Neural cell (in vitro differentiated cells): Measurements from ENCODE around the gene CLDND1. TPM values are rescaled to one million over a fixed set of nuclear protein-coding genes. Genes with fewer than 3 reads are reported as not detected.

Experiments
- H2AFZ ChIP-seq: fragments of 200-600, 300-800 bp; sonication (generic), shearing (Covaris generic); 2 replicates; pipeline ENCODE4 v1.6.0; 2014; ENCODE audit warnings: low read depth, mild to moderate bottlenecking, antibody characterized with exemption, low read length, moderate library complexity
- H3F3A ChIP-seq: fragments of 200-600 bp; shearing (Covaris generic); 2 replicates; pipeline ENCODE4 v1.6.1; 2016; ENCODE audit warnings: mild to moderate bottlenecking, moderate library complexity, mixed read lengths, antibody characterized with exemption, low read length; ENCODE audit not compliant: insufficient read depth, poor library complexity, severe bottlenecking
- H3K27ac ChIP-seq: fragments of 200-600, 300-800 bp; sonication (generic), shearing (Covaris generic); 2 replicates; pipeline ENCODE4 v1.5.1; 2014; ENCODE audit warnings: mild to moderate bottlenecking, low read length, moderate library complexity
- H3K27me3 ChIP-seq: fragments of 300-800, 200-600 bp; sonication (generic), shearing (Covaris generic); 2 replicates; pipeline ENCODE4 v1.6.0; 2014; ENCODE audit warnings: mild to moderate bottlenecking, low read depth, low read length, moderate library complexity; ENCODE audit not compliant: insufficient read depth
- H3K36me3 ChIP-seq: fragments of 300-800, 200-600 bp; sonication (generic), shearing (Covaris generic); 2 replicates; pipeline ENCODE4 v1.5.1; 2014; ENCODE audit warnings: mild to moderate bottlenecking, antibody characterized with exemption, low read length, moderate library complexity; ENCODE audit not compliant: insufficient read depth
- H3K4me2 ChIP-seq: fragments of 300-800, 200-600 bp; sonication (generic), shearing (Covaris generic); 2 replicates; pipeline ENCODE4 v1.6.0; 2014; ENCODE audit warnings: mild to moderate bottlenecking, low read length
- H3K4me3 ChIP-seq: fragments of 300-800, 200-600 bp; sonication (generic), shearing (Covaris generic); 2 replicates; pipeline ENCODE4 v1.5.1; 2014; ENCODE audit warnings: mild to moderate bottlenecking, low read length, moderate library complexity
- H3K79me2 ChIP-seq: fragments of 200-600 bp; shearing (Covaris generic); replicated peaks from 2 replicates; pipeline ENCODE4 v1.6.0; 2014; ENCODE audit warnings: mild to moderate bottlenecking, low read length, moderate library complexity; ENCODE audit not compliant: insufficient read depth
- H3K9ac ChIP-seq: fragments of 300-800, 200-600 bp; sonication (generic), shearing (Covaris generic); 2 replicates; pipeline ENCODE4 v1.6.1; 2016; ENCODE audit warnings: mild to moderate bottlenecking, low read length, mixed read lengths
- H3K9me2 ChIP-seq: fragments of 200-600 bp; shearing (Covaris generic); 2 replicates; pipeline ENCODE4 v1.6.1; 2016; ENCODE audit warnings: mild to moderate bottlenecking, low read length, mixed read lengths; ENCODE audit not compliant: insufficient read depth
- H3K9me3 ChIP-seq: fragments of 200-600, 300-800 bp; sonication (generic), shearing (Covaris generic); 2 replicates; pipeline ENCODE4 v1.6.1; 2016; ENCODE audit warnings: mild to moderate bottlenecking, mixed run types, low read length, moderate library complexity, mixed read lengths
- H4K20me1 ChIP-seq: fragments of 200-600 bp; shearing (Covaris generic); 2 replicates; pipeline ENCODE4 v1.6.1; 2016; ENCODE audit warnings: mild to moderate bottlenecking, mixed run types; ENCODE audit not compliant: insufficient read depth
- CTCF ChIP-seq: fragments of 450-650 bp; IDR thresholded peaks from 2 replicates; pipeline ENCODE4 v1.5.1; 2014; ENCODE audit warnings: antibody characterized with exemption, mild to moderate bottlenecking, moderate library complexity; ENCODE audit not compliant: poor library complexity, severe bottlenecking
- EP300 ChIP-seq: fragments of 450-650 bp; conservative IDR thresholded peaks from 2 replicates; pipeline ENCODE4 v1.6.1; 2014; ENCODE audit warnings: antibody characterized with exemption, mild to moderate bottlenecking, moderate library complexity; ENCODE audit not compliant: poor library complexity, severe bottlenecking
- EZH2 ChIP-seq: fragments of 200-600, 300-800 bp; shearing (Covaris generic), sonication (generic); IDR thresholded peaks from 2 replicates; pipeline ENCODE4 v1.6.1; 2014; ENCODE audit warnings: antibody characterized with exemption, low read length, borderline replicate concordance, mild to moderate bottlenecking; ENCODE audit not compliant: insufficient read depth, poor library complexity, severe bottlenecking
- MXI1 ChIP-seq: fragments of 450-650 bp; conservative IDR thresholded peaks from 2 replicates; pipeline ENCODE4 v1.6.1; 2014; ENCODE audit warnings: antibody characterized with exemption, mild to moderate bottlenecking; ENCODE audit not compliant: poor library complexity, severe bottlenecking
- POLR2AphosphoS5 ChIP-seq: IDR thresholded peaks from 2 replicates; pipeline ENCODE4 v1.6.1; 2012
- RAD21 ChIP-seq: fragments of 450-650 bp; conservative IDR thresholded peaks from 2 replicates; pipeline ENCODE4 v1.6.1; 2014; ENCODE audit warnings: antibody characterized with exemption, mild to moderate bottlenecking, moderate library complexity
- TAF1 ChIP-seq: IDR thresholded peaks from 2 replicates; pipeline ENCODE4 v1.6.1; 2012; ENCODE audit warnings: low read depth
- polyA plus RNA-seq: library from polyadenylated mRNA; depleted of rRNA; stranded (reverse); fragments of >200 nt; gene quantifications from 2 replicates; pipeline ENCODE4 v1.2.3, GENCODE V29; 2014

CLDND1 gene
- polyA plus RNA-seq, 1 donor from 2014 or later: 162 TPM

GRCh38 chr3:98530676-98531075 lies 8.0 kb upstream of the CLDND1 start (continued):
- TF ChIP-seq CTCF (no peak), EZH2 (no peak)

- Histone ChIP-seq H3K4me2 (no peak overlapping the region), H3K27me3 (no peaks in the 10 kb centered on the region), H3K27ac (no peak overlapping the region), H3K79me2 (no peaks in the 10 kb centered on the region), H4K20me1 (no peaks in the 10 kb centered on the region), H3K9me2 (no peaks in the 10 kb centered on the region), H2AFZ (no peak overlapping the region), H3K4me3 (no peak overlapping the region), H3K36me3 (no peaks in the 10 kb centered on the region), H3K9ac (no peak overlapping the region), H3F3A (no peaks in the 10 kb centered on the region), H3K9me3 (no peaks in the 10 kb centered on the region)
- TF ChIP-seq EZH2 (no peak), POLR2AphosphoS5 (no peak), TAF1 (no peak), MXI1 (no peak), EP300 (no peak)
Measured at GRCh38 chr3:98529856-98530459, 7.3 kb upstream of the CLDND1 start.

GRCh38 chr3:98528474-98529346 lies 6.0 kb upstream of the CLDND1 start:
- no peak overlapping the region for H3K4me2 ChIP-seq
- H3K27me3 ChIP-seq: no peaks in the 10 kb centered on the region
- no peak for TF ChIP-seq EZH2

GRCh38 chr3:98525494-98525893 lies 2.8 kb upstream of the CLDND1 start:
- H3K9me2 ChIP-seq: no peaks in the 10 kb centered on the region
- no peak overlapping the region for H3K9ac ChIP-seq
- no peak overlapping the region for H2AFZ ChIP-seq
- H3K36me3 ChIP-seq: peaks cover 6% of the 10 kb centered on the region
- H3K4me2 ChIP-seq: no peak overlapping the region
- H3K9me3 ChIP-seq: no peaks in the 10 kb centered on the region
- no peaks in the 10 kb centered on the region for H3K27me3 ChIP-seq
- no peak overlapping the region for H3K27ac ChIP-seq
- no peak overlapping the region for H3K4me3 ChIP-seq
- TF ChIP-seq EP300 (no peak), CTCF (no peak), EZH2 (no peak), RAD21 (no peak), TAF1 (no peak), MXI1 (no peak)
- H3F3A ChIP-seq: no peaks in the 10 kb centered on the region
- H4K20me1 ChIP-seq: no peaks in the 10 kb centered on the region
- peaks cover 22% of the 10 kb centered on the region for H3K79me2 ChIP-seq

More at GRCh38 chr3:98528474-98529346, 6.0 kb upstream of the CLDND1 start:
- Histone ChIP-seq H2AFZ (no peak overlapping the region), H3K4me3 (no peak overlapping the region), H4K20me1 (no peaks in the 10 kb centered on the region), H3K79me2 (no peaks in the 10 kb centered on the region), H3K9me2 (no peaks in the 10 kb centered on the region), H3K9ac (no peak overlapping the region), H3K36me3 (no peaks in the 10 kb centered on the region), H3K27ac (no peak overlapping the region), H3F3A (no peaks in the 10 kb centered on the region), H3K9me3 (no peaks in the 10 kb centered on the region)
